K562 (cell line): ENCODE results near the gene UBE2D2. TPM values are rescaled to one million over a fixed set of nuclear protein-coding genes. Genes with fewer than 3 reads are reported as not detected.

ENCODE experiments used
- CTBP1 ChIP-seq: fragments of 450-650 bp; IDR thresholded peaks from 2 replicates; pipeline ENCODE4 v1.6.1; 2016; ENCODE audit warnings: borderline replicate concordance
- EZH2 ChIP-seq: IDR thresholded peaks from 2 replicates; pipeline ENCODE4 v1.6.1; 2012; ENCODE audit warnings: low read depth, mild to moderate bottlenecking, inconsistent platforms, low read length, borderline replicate concordance
- HDAC2 ChIP-seq: fragments of 450-650 bp; IDR thresholded peaks from 2 replicates; pipeline ENCODE4 v1.6.1; 2016; ENCODE audit warnings: mild to moderate bottlenecking
- MAFG ChIP-seq: fragments of 450-650 bp; conservative IDR thresholded peaks from 2 replicates; pipeline ENCODE4 v1.6.1; 2016; ENCODE audit warnings: missing genetic modification characterization, missing compliant biosample characterization
- MIER1 ChIP-seq: fragments of 450-650 bp; IDR thresholded peaks from 2 replicates; pipeline ENCODE4 v1.6.1; 2016; ENCODE audit warnings: antibody characterized with exemption, mild to moderate bottlenecking, low read depth
- NEUROD1 ChIP-seq: fragments of 150-350 bp; IDR thresholded peaks from 2 replicates; pipeline ENCODE4 v1.6.1; 2014; ENCODE audit warnings: borderline replicate concordance, low read length, low read depth; ENCODE audit not compliant: partially characterized antibody
- PHF8 ChIP-seq: fragments of 200-600 bp; sonication (generic); IDR thresholded peaks from 2 replicates; pipeline ENCODE4 v1.6.1; 2012; ENCODE audit warnings: mixed run types, mild to moderate bottlenecking, inconsistent platforms, low read length, moderate library complexity, borderline replicate concordance
- RBFOX2 ChIP-seq: fragments of 200-400 bp; formaldehyde crosslinking; IDR thresholded peaks from 2 replicates; pipeline ENCODE4 v1.6.1; 2017; ENCODE audit warnings: low read depth, mild to moderate bottlenecking, low read length, moderate library complexity
- RBM25 ChIP-seq: fragments of 200-400 bp; formaldehyde crosslinking; IDR thresholded peaks from 2 replicates; pipeline ENCODE4 v1.6.1; 2018; ENCODE audit warnings: low read length, low read depth, moderate library complexity; ENCODE audit not compliant: severe bottlenecking
- SLC30A9 ChIP-seq: fragments of 250-450 bp; sonication (Bioruptor Pico); IDR thresholded peaks from 2 replicates; pipeline ENCODE4 v1.8.0; 2022; ENCODE audit warnings: mild to moderate bottlenecking, moderate library complexity
- SMARCA4 ChIP-seq: fragments of 450-650 bp; IDR thresholded peaks from 2 replicates; pipeline ENCODE4 v1.6.1; 2016
- SMARCE1 ChIP-seq: fragments of 450-650 bp; IDR thresholded peaks from 2 replicates; pipeline ENCODE4 v1.7.1; 2016; ENCODE audit warnings: mild to moderate bottlenecking
- TRIM24 ChIP-seq, 2 experiments: fragments of 450-650 bp; IDR thresholded peaks; 2 replicates each; pipeline ENCODE4 v1.6.1; 2016
- XRCC5 ChIP-seq: fragments of 200-400 bp; formaldehyde crosslinking; IDR thresholded peaks from 2 replicates; pipeline ENCODE4 v1.6.1; 2017; ENCODE audit warnings: low read depth, mild to moderate bottlenecking, low read length
- ZBED1 ChIP-seq: IDR thresholded peaks from 2 replicates; pipeline ENCODE4 v1.6.1; 2014
- ZFX ChIP-seq: sonication (generic); formaldehyde crosslinking; IDR thresholded peaks from 2 replicates; pipeline ENCODE4 v1.8.0; 2022; ENCODE audit warnings: mild to moderate bottlenecking, missing genetic modification reagents, moderate library complexity
- ZNF431 ChIP-seq: sonication (generic); formaldehyde crosslinking; IDR thresholded peaks from 2 replicates; pipeline ENCODE4 v1.8.0; 2022; ENCODE audit warnings: mild to moderate bottlenecking, missing genetic modification reagents
- ZNF696 ChIP-seq: fragments of 250-450 bp; sonication (Bioruptor Pico); conservative IDR thresholded peaks from 2 replicates; pipeline ENCODE4 v1.4.0; 2020; ENCODE audit warnings: mild to moderate bottlenecking, moderate library complexity
- polyA plus RNA-seq, 8 experiments: library from polyadenylated mRNA; depleted of rRNA in 4 of 8; stranded (reverse) in 5 of 8; unstranded in 3 of 8; fragments of >200 nt; fragmentation: Nextera tagmentation in 2 of 8; fragmentation: Illumina TruSeq in 1 of 8; extraction: Ambion mirVana in 2 of 8; extraction: Trizol in 1 of 8; gene quantifications; 2 replicates each; pipeline versions ENCODE4 v1.2.1 to v1.2.3, GENCODE V29; 2011 to 2014; ENCODE audit warnings: inconsistent platforms in 1 of 8, missing spikeins in 1 of 8
- total RNA-seq, 7 experiments: library from RNA; depleted of rRNA in 6 of 7; stranded (reverse); fragments of >200 nt in 6 of 7; fragmentation: Illumina TruSeq in 2 of 7; extraction: Trizol in 2 of 7; gene quantifications; 2 replicates each; pipeline versions ENCODE4 v1.2.1 to v1.2.3, GENCODE V29; 2011 to 2021; ENCODE audit warnings: low replicate concordance in 1 of 7
- TF ChIP-seq, protein P1 (sequence below): fragments of 250-450 bp; sonication (Bioruptor Pico); IDR thresholded peaks from 2 replicates; pipeline ENCODE4 v1.4.0; 2020; ENCODE audit warnings: borderline replicate concordance
- TF ChIP-seq, protein P2 (sequence below), 2 experiments: IDR thresholded peaks; 2 replicates each; pipeline ENCODE4 v1.6.1; 2011; ENCODE audit warnings: borderline replicate concordance in 1 of 2, control low read depth in 1 of 2, low read depth in 1 of 2, low read length in 1 of 2, mild to moderate bottlenecking in 1 of 2, mixed read lengths in 1 of 2, moderate library complexity in 1 of 2; ENCODE audit not compliant: insufficient read depth in 1 of 2, insufficient read length in 1 of 2, poor library complexity in 1 of 2, severe bottlenecking in 1 of 2; ENCODE audit errors: extremely low read depth in 1 of 2
- TF ChIP-seq, protein P3 (sequence below): fragments of 200-800 bp; sonication (Bioruptor generic); IDR thresholded peaks from 2 replicates; pipeline ENCODE4 v1.6.1; 2017; ENCODE audit warnings: missing genetic modification characterization, missing compliant biosample characterization
- TF ChIP-seq, protein P4 (sequence below): fragments of 450-650 bp; formaldehyde crosslinking; IDR thresholded peaks from 2 replicates; pipeline ENCODE4 v1.4.0; 2020; ENCODE audit warnings: mild to moderate bottlenecking, moderate library complexity
- TF ChIP-seq, protein P5 (sequence below): fragments of 450-650 bp; IDR thresholded peaks from 2 replicates; pipeline ENCODE4 v1.6.1; 2016; ENCODE audit warnings: antibody characterized with exemption

UBE2D2 gene
- total and polyA plus RNA-seq, 9 of the 15 experiments (the other 6 are each of a cell fraction or from before 2014, with no cell fraction given) = 53.6 to 198 (median 122) TPM

DNA sequence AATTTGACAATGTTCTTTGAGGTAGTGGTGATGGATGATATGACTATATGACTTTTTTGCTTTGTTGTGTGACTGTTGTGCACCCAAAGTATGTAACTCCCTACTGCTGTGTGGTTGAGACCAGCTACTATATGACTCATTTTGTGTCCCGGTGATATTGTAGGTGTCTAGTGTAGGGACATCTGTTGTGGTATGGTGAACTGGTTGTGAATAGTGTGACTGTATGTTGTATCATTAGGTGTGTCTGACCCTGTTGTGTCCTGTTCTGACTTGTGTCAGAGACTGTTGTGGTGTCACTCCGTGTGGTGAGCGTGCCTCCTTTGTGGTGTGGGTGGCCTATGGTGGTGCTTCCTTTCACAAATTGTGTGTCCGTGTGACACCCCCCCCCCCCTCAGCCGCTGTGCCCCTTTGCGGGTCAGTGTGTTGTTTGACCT lies 75.9 kb downstream of the UBE2D2 start (continued):
- TF ChIP-seq SLC30A9 (CRISPR knock-in tag) (no peak), XRCC5 (no peak), SMARCE1 (peak; percentile 79), CTBP1 (no peak), ZNF696 (CRISPR knock-in tag) (no peak), SMARCA4 (peak; percentile 39), NEUROD1 (no peak), MAFG (no peak), PHF8 (no peak), HDAC2 (no peak), MIER1 (peak; percentile 76; the same call in 1 of the 2 replicates), ZNF431 (CRISPR knock-in tag) (no peak), TRIM24 (IDR thresholded peaks at IDR 0.05) (0 out of 4 replicates have a peak, but pooled peaks of 1 of the 2 experiments have one; percentile 15), RBFOX2 (no peak), ZBED1 (no peak), ZFX (no peak), RBM25 (no peak), EZH2 (no peak)
- TF ChIP-seq, protein P1, sequence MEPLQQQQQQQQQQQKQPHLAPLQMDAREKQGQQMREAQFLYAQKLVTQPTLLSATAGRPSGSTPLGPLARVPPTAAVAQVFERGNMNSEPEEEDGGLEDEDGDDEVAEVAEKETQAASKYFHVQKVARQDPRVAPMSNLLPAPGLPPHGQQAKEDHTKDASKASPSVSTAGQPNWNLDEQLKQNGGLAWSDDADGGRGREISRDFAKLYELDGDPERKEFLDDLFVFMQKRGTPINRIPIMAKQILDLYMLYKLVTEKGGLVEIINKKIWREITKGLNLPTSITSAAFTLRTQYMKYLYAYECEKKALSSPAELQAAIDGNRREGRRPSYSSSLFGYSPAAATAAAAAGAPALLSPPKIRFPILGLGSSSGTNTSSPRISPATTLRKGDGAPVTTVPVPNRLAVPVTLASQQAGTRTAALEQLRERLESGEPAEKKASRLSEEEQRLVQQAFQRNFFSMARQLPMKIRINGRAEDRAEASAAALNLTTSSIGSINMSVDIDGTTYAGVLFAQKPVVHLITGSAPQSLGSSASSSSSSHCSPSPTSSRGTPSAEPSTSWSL (CRISPR knock-in tag) = no peak
- TF ChIP-seq, protein P2, sequence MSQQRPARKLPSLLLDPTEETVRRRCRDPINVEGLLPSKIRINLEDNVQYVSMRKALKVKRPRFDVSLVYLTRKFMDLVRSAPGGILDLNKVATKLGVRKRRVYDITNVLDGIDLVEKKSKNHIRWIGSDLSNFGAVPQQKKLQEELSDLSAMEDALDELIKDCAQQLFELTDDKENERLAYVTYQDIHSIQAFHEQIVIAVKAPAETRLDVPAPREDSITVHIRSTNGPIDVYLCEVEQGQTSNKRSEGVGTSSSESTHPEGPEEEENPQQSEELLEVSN (IDR thresholded peaks at IDR 0.05; ENCODE audit: borderline replicate concordance in 1 of 2, extremely low read depth in 1 of 2, insufficient read depth in 1 of 2, insufficient read length in 1 of 2, low read depth in 1 of 2, low read length in 1 of 2, poor library complexity in 1 of 2, severe bottlenecking in 1 of 2) = no peak
- TF ChIP-seq, protein P3, sequence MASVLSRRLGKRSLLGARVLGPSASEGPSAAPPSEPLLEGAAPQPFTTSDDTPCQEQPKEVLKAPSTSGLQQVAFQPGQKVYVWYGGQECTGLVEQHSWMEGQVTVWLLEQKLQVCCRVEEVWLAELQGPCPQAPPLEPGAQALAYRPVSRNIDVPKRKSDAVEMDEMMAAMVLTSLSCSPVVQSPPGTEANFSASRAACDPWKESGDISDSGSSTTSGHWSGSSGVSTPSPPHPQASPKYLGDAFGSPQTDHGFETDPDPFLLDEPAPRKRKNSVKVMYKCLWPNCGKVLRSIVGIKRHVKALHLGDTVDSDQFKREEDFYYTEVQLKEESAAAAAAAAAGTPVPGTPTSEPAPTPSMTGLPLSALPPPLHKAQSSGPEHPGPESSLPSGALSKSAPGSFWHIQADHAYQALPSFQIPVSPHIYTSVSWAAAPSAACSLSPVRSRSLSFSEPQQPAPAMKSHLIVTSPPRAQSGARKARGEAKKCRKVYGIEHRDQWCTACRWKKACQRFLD = no peak
- TF ChIP-seq, protein P4, sequence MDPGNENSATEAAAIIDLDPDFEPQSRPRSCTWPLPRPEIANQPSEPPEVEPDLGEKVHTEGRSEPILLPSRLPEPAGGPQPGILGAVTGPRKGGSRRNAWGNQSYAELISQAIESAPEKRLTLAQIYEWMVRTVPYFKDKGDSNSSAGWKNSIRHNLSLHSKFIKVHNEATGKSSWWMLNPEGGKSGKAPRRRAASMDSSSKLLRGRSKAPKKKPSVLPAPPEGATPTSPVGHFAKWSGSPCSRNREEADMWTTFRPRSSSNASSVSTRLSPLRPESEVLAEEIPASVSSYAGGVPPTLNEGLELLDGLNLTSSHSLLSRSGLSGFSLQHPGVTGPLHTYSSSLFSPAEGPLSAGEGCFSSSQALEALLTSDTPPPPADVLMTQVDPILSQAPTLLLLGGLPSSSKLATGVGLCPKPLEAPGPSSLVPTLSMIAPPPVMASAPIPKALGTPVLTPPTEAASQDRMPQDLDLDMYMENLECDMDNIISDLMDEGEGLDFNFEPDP (CRISPR knock-in tag) = no peak
- TF ChIP-seq, protein P5, sequence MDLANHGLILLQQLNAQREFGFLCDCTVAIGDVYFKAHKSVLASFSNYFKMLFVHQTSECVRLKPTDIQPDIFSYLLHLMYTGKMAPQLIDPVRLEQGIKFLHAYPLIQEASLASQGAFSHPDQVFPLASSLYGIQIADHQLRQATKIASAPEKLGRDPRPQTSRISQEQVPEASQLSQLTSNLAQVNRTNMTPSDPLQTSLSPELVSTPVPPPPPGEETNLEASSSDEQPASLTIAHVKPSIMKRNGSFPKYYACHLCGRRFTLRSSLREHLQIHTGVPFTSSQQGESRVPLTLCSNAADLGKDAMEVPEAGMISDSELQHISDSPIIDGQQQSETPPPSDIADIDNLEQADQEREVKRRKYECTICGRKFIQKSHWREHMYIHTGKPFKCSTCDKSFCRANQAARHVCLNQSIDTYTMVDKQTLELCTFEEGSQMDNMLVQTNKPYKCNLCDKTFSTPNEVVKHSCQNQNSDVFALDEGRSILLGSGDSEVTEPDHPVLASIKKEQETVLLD = peak; percentile 66; the same call in 1 of the 2 replicates
